ENCODE results near the gene DLL3.
"Not testable (repeated sequence)": the region's sequence is repeated elsewhere in the genome, so short reads cannot be mapped to it uniquely, and the experiment has no call there.

DLL3 gene

GRCh38 chr19:39498798-39499642, at the start of gene DLL3:
DLL3 (plus strand) TSS chr19:39498947; CDS start chr19:39498975, 28 bp downstream.
- DNase-seq, result no peak

- DNase-seq, result no peak
Observed at GRCh38 chr19:39449116-39449797, 49.5 kb upstream of the DLL3 start.

- not testable (repeated sequence) for DNase-seq
Observed at GRCh38 chr19:39451257-39451656, 47.5 kb upstream of the DLL3 start.

GRCh38 chr19:39463403-39463802, 35.3 kb upstream of the DLL3 start:
- DNase-seq, result no peak

- no peak for DNase-seq
Observed at GRCh38 chr19:39465956-39466747, 32.6 kb upstream of the DLL3 start.

- DNase-seq, result no peak
Observed at GRCh38 chr19:39467941-39468340, 30.8 kb upstream of the DLL3 start.

- no peak for DNase-seq
Observed at GRCh38 chr19:39469036-39469435, 29.7 kb upstream of the DLL3 start.

GRCh38 chr19:39469567-39469966, 29.2 kb upstream of the DLL3 start:
- DNase-seq, result no peak

GRCh38 chr19:39470724-39471339, 27.9 kb upstream of the DLL3 start:
- no peak for DNase-seq

GRCh38 chr19:39471756-39472536, 26.8 kb upstream of the DLL3 start:
- DNase-seq, result no peak

GRCh38 chr19:39472746-39473442, 25.9 kb upstream of the DLL3 start:
- no peak for DNase-seq

- no peak for DNase-seq
Observed at GRCh38 chr19:39473443-39473960, 25.2 kb upstream of the DLL3 start.

- no peak for DNase-seq
Observed at GRCh38 chr19:39474139-39474620, 24.6 kb upstream of the DLL3 start.

GRCh38 chr19:39475748-39476147, 23.0 kb upstream of the DLL3 start:
- no peak for DNase-seq

- DNase-seq, result not testable (repeated sequence)
Observed at GRCh38 chr19:39479319-39479801, 19.4 kb upstream of the DLL3 start.

- no peak for DNase-seq
Observed at GRCh38 chr19:39479916-39480315, 18.8 kb upstream of the DLL3 start.

GRCh38 chr19:39480337-39481228, 18.2 kb upstream of the DLL3 start, which contains the start of gene TIMM50:
TIMM50 (plus strand) TSS chr19:39480838; CDS start chr19:39480854, 16 bp downstream.
- peak; percentile 74 for DNase-seq

GRCh38 chr19:39481229-39481545, 17.6 kb upstream of the DLL3 start:
- DNase-seq, result no peak

- DNase-seq, result no peak
Observed at GRCh38 chr19:39481676-39482075, 17.1 kb upstream of the DLL3 start.

GRCh38 chr19:39483141-39483540, 15.6 kb upstream of the DLL3 start:
- DNase-seq, result no peak

Data from NCI-H1436 treated with DMSO at 0.1 percent for 48 hours (cell line).